Measurements from ENCODE around the gene PSPC1.

DNA sequence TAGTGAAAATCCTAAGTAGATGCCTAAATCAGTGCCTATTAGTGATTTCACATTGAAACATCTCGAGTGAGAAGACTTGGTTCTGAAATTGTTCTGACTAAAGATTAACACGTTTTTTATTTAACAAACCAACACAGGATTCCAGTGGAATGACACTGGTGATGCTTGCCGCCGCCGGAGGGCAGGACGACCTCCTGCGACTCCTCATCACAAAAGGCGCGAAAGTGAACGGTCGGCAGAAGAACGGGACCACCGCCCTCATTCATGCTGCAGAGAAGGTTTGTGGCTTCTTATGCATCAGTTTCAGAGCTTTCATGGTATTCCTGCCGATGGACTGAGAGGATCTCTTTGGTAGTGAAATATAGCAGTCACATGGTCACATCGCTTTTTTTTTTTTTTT is 121.2 kb downstream of the PSPC1 start:
- TF ChIP-seq, protein P1, sequence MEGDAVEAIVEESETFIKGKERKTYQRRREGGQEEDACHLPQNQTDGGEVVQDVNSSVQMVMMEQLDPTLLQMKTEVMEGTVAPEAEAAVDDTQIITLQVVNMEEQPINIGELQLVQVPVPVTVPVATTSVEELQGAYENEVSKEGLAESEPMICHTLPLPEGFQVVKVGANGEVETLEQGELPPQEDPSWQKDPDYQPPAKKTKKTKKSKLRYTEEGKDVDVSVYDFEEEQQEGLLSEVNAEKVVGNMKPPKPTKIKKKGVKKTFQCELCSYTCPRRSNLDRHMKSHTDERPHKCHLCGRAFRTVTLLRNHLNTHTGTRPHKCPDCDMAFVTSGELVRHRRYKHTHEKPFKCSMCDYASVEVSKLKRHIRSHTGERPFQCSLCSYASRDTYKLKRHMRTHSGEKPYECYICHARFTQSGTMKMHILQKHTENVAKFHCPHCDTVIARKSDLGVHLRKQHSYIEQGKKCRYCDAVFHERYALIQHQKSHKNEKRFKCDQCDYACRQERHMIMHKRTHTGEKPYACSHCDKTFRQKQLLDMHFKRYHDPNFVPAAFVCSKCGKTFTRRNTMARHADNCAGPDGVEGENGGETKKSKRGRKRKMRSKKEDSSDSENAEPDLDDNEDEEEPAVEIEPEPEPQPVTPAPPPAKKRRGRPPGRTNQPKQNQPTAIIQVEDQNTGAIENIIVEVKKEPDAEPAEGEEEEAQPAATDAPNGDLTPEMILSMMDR (IDR thresholded peaks at IDR 0.05): no peak
- TF ChIP-seq POLR2AphosphoS5 (IDR thresholded peaks at IDR 0.05): no peak
- TF ChIP-seq POLR2A (IDR thresholded peaks at IDR 0.05): no peak

Data from gastroesophageal sphincter (tissue), 3 donors.